GM18502 (cell line): Measurements from ENCODE around the gene METTL26.

ENCODE experiments used
- ATAC-seq: cut with Tn5 transposase; IDR thresholded peaks from one replicate; pipeline ENCODE4 v1.9.1; 2021; ENCODE audit warnings: mild to moderate bottlenecking; ENCODE audit not compliant: unreplicated experiment, poor library complexity

Gene METTL26

GRCh38 chr16:586645-587590 lies 49.2 kb downstream of the METTL26 start:
- ATAC-seq: no peak

GRCh38 chr16:586047-586644 lies 50.0 kb downstream of the METTL26 start:
- no peak for ATAC-seq

GRCh38 chr16:585351-585750 lies 50.8 kb downstream of the METTL26 start:
- no peak for ATAC-seq
